Duodenal mucosa (tissue), 2 donors: ENCODE results near the gene ZBTB40.

Experiments used
- H3K27ac ChIP-seq: one replicate; pipeline ENCODE4 v1.7.0; 2013; ENCODE audit warnings: low read depth, low read length
- H3K27me3 ChIP-seq, 2 donors: one replicate each; pipeline ENCODE4 v1.7.0; 2013; ENCODE audit warnings: low read length in 2 of 2, control low read depth in 1 of 2; ENCODE audit not compliant: insufficient read depth in 2 of 2, control insufficient read depth in 1 of 2
- H3K36me3 ChIP-seq, 2 donors: one replicate each; pipeline ENCODE4 v1.7.0; 2013; ENCODE audit warnings: low read length in 2 of 2, control low read depth in 1 of 2; ENCODE audit not compliant: insufficient read depth in 2 of 2, control insufficient read depth in 1 of 2
- H3K4me1 ChIP-seq, 2 donors: one replicate each; pipeline ENCODE4 v1.7.0; 2013; ENCODE audit warnings: low read length in 2 of 2, control low read depth in 1 of 2; ENCODE audit not compliant: insufficient read depth in 2 of 2, control insufficient read depth in 1 of 2
- H3K4me3 ChIP-seq, 2 donors: one replicate each; pipeline ENCODE4 v1.7.0; 2013; ENCODE audit warnings: low read length in 2 of 2, low read depth in 1 of 2
- H3K9ac ChIP-seq, 2 donors: one replicate each; pipeline ENCODE4 v1.7.0; 2013; ENCODE audit warnings: low read length in 2 of 2, low read depth in 1 of 2
- H3K9me3 ChIP-seq, 2 donors: one replicate each; pipeline ENCODE4 v1.7.0; 2013; ENCODE audit warnings: low read length in 2 of 2, control low read depth in 1 of 2; ENCODE audit not compliant: control insufficient read depth in 1 of 2

The ZBTB40 gene

DNA sequence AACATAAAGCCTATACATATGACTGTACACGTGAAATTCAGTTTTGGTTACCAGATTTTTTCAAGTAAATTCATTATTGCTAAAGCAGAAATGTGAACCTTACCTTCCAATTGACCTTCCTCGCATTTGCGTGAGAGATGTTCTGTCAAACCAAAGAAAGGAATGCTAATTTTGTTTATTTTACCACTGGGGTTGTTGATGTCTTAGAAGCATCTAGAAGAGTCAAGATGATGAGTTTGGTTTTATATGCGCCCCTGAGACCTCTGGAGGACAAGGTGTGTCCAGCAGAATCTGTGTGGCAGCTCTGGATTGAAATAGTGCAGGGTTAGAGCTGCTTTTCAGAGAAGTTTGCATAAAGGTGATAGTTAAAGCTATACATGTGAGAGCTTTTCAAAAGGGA is 48.4 kb downstream of the ZBTB40 start:
- Histone ChIP-seq H3K9ac (no peak overlapping the region), H3K36me3 (peaks cover 0 to 14% of the 10 kb centered on the region in 2 donors), H3K4me1 (peaks cover 8% of the 10 kb centered on the region in 2 donors), H3K27ac (no peak overlapping the region), H3K9me3 (no peaks in the 10 kb centered on the region), H3K4me3 (no peak overlapping the region), H3K27me3 (no peaks in the 10 kb centered on the region)

- H3K9me3 ChIP-seq: no peaks in the 10 kb centered on the region
- no peak overlapping the region for H3K9ac ChIP-seq
- no peak overlapping the region for H3K4me3 ChIP-seq
- no peak overlapping the region for H3K27ac ChIP-seq
- H3K4me1 ChIP-seq: peaks cover 8% of the 10 kb centered on the region in 2 donors
- H3K27me3 ChIP-seq: no peaks in the 10 kb centered on the region
- H3K36me3 ChIP-seq: peaks cover 0 to 14% of the 10 kb centered on the region in 2 donors
Measured at GRCh38 chr1:22500471-22500870, 48.8 kb downstream of the ZBTB40 start.

DNA sequence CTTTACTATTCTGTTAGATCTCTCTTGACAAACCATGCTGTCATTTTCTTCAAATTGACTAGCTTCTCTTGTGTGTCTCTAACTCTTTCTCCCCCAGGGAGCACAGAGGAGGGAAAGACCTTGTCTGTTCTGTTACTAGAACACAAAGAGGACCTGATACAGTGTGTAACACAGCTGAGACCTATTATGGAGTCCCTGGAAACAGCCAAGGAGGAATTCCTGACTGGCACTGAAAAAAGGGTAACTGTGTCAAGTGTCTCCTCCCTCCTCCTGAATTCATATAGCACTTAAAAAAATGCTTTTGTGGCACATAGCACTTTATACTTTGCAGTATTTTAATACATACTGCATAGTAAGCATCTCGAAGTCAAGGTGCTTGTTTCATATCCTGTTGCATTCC is 50.6 kb downstream of the ZBTB40 start:
- Histone ChIP-seq H3K36me3 (peaks cover 14 to 18% of the 10 kb centered on the region in 2 donors), H3K4me3 (no peak overlapping the region), H3K9me3 (no peaks in the 10 kb centered on the region), H3K9ac (no peak overlapping the region), H3K27me3 (no peaks in the 10 kb centered on the region), H3K4me1 (peaks cover 8% of the 10 kb centered on the region in 2 donors), H3K27ac (no peak overlapping the region)

GRCh38 chr1:22503721-22504410 is 52.2 kb downstream of the ZBTB40 start:
- peaks cover 25 to 33% of the 10 kb centered on the region in 2 donors for H3K36me3 ChIP-seq

GRCh38 chr1:22506130-22506692 is 54.6 kb downstream of the ZBTB40 start:
- H3K27ac ChIP-seq: no peak overlapping the region
- peaks cover 44 to 50% of the 10 kb centered on the region in 2 donors for H3K36me3 ChIP-seq
- no peak overlapping the region for H3K4me3 ChIP-seq

More at GRCh38 chr1:22503721-22504410, 52.2 kb downstream of the ZBTB40 start:
- H3K4me1 ChIP-seq: peaks cover 8% of the 10 kb centered on the region in 2 donors
- no peaks in the 10 kb centered on the region for H3K27me3 ChIP-seq
- no peaks in the 10 kb centered on the region for H3K9me3 ChIP-seq
- no peak overlapping the region for H3K9ac ChIP-seq
- H3K27ac ChIP-seq: no peak overlapping the region
- no peak overlapping the region for H3K4me3 ChIP-seq

GRCh38 chr1:22507587-22507986 is 55.9 kb downstream of the ZBTB40 start:
- H3K36me3 ChIP-seq: peaks cover 51 to 57% of the 10 kb centered on the region in 2 donors
- no peak overlapping the region for H3K27ac ChIP-seq

More at GRCh38 chr1:22506130-22506692, 54.6 kb downstream of the ZBTB40 start:
- Histone ChIP-seq H3K4me1 (no peaks in the 10 kb centered on the region), H3K9me3 (no peaks in the 10 kb centered on the region), H3K9ac (no peak overlapping the region), H3K27me3 (no peaks in the 10 kb centered on the region)

GRCh38 chr1:22508329-22508728 is 56.7 kb downstream of the ZBTB40 start:
- H3K4me1 ChIP-seq: no peaks in the 10 kb centered on the region
- H3K27ac ChIP-seq: no peak overlapping the region
- peaks cover 51 to 65% of the 10 kb centered on the region in 2 donors for H3K36me3 ChIP-seq
- no peaks in the 10 kb centered on the region for H3K9me3 ChIP-seq
- H3K27me3 ChIP-seq: no peaks in the 10 kb centered on the region
- no peak overlapping the region for H3K9ac ChIP-seq
- no peak overlapping the region for H3K4me3 ChIP-seq

More at GRCh38 chr1:22507587-22507986, 55.9 kb downstream of the ZBTB40 start:
- Histone ChIP-seq H3K9me3 (no peaks in the 10 kb centered on the region), H3K4me3 (no peak overlapping the region), H3K4me1 (no peaks in the 10 kb centered on the region), H3K9ac (no peak overlapping the region), H3K27me3 (no peaks in the 10 kb centered on the region)

GRCh38 chr1:22508991-22509390 is 57.3 kb downstream of the ZBTB40 start:
- no peak overlapping the region for H3K4me3 ChIP-seq
- no peaks in the 10 kb centered on the region for H3K9me3 ChIP-seq
- H3K27me3 ChIP-seq: no peaks in the 10 kb centered on the region
- no peak overlapping the region for H3K27ac ChIP-seq
- H3K4me1 ChIP-seq: no peaks in the 10 kb centered on the region
- H3K9ac ChIP-seq: no peak overlapping the region
- peaks cover 54 to 70% of the 10 kb centered on the region in 2 donors for H3K36me3 ChIP-seq

DNA sequence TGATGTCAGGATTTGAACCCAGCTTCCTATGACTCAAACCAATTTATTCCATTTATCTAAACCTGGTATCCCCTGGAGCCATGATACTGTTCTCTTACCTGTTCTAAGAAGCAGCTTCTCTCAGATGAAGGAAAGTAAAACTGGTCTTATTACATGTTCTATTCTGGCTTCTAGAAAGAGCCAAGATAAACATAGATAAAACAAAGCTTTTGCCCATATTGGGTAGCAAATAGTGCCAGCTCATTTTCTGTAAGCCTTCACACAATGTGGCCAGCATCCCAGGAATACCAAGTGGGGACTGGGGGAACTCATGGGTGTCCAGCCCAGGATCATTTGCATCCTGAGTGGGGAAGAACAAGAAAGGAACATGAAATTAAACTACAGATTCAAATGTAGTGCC is 58.2 kb downstream of the ZBTB40 start:
- no peak overlapping the region for H3K9ac ChIP-seq

GRCh38 chr1:22512873-22513272 is 61.2 kb downstream of the ZBTB40 start:
- H3K27me3 ChIP-seq: no peaks in the 10 kb centered on the region
- H3K9me3 ChIP-seq: no peaks in the 10 kb centered on the region
- H3K9ac ChIP-seq: no peak overlapping the region
- H3K27ac ChIP-seq: no peak overlapping the region
- H3K4me3 ChIP-seq: no peak overlapping the region
- H3K4me1 ChIP-seq: no peaks in the 10 kb centered on the region
- peaks cover 68 to 92% of the 10 kb centered on the region in 2 donors for H3K36me3 ChIP-seq

More for the DNA sequence above, 58.2 kb downstream of the ZBTB40 start:
- Histone ChIP-seq H3K36me3 (peaks cover 60 to 78% of the 10 kb centered on the region in 2 donors), H3K9me3 (no peaks in the 10 kb centered on the region), H3K4me1 (no peaks in the 10 kb centered on the region), H3K27me3 (no peaks in the 10 kb centered on the region), H3K27ac (no peak overlapping the region), H3K4me3 (no peak overlapping the region)
